ENCODE results near the gene SUOX.

DNA sequence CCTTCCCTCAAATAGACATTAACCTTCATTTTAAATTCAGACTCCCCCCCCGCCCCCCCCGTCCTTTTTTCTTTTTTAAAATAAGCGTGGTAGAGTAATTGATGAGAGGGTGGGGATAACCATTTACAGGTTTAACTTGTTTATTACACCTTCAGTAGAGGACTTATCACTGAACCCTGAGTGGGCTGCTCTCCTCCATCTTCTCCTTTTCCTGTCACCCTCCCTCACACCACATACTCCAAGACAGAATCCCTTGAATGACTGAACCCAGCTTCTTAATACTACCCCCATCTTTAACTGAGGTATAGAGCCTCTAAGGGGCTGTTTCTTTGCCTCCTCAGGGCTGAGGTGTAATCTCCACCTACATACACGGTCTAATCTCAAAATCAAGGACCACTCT is 20.1 kb downstream of the SUOX start:
- no peak for TF ChIP-seq EZH2 (IDR thresholded peaks at IDR 0.05; ENCODE audit: low read length, unreplicated experiment)
- TF ChIP-seq, protein P1, sequence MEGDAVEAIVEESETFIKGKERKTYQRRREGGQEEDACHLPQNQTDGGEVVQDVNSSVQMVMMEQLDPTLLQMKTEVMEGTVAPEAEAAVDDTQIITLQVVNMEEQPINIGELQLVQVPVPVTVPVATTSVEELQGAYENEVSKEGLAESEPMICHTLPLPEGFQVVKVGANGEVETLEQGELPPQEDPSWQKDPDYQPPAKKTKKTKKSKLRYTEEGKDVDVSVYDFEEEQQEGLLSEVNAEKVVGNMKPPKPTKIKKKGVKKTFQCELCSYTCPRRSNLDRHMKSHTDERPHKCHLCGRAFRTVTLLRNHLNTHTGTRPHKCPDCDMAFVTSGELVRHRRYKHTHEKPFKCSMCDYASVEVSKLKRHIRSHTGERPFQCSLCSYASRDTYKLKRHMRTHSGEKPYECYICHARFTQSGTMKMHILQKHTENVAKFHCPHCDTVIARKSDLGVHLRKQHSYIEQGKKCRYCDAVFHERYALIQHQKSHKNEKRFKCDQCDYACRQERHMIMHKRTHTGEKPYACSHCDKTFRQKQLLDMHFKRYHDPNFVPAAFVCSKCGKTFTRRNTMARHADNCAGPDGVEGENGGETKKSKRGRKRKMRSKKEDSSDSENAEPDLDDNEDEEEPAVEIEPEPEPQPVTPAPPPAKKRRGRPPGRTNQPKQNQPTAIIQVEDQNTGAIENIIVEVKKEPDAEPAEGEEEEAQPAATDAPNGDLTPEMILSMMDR (conservative IDR thresholded peaks at IDR 0.05; ENCODE audit: low read depth, low read length): no peak
